Activated T-cell treated with anti-CD3 and anti-CD28 coated beads for 1 hour (primary cell): ENCODE data around the gene KRTAP13-2.

Experiments
- DNase-seq: peaks from one replicate; pipeline ENCODE4 v3.0.0-alpha.2; 2020; ENCODE audit warnings: low read depth

Gene KRTAP13-2

DNA sequence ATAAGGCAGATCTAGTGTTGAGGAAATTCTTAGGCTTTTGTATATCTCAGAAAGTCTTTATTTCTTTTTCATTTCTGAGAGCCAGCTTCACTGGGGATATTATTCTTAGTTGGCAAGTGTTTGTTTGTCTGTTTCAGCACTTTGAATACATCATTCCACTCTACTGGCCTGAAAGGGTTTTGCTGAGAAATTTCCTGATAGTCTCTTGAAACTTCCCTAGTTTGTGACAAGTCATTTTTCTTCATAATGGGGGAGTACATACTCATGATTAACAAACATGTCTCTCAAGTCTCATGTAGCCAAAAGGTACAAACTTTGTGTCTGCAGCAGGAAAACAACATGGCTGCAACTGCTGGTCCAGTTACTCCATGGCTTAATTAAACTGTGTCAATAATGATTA lies 45.7 kb downstream of the KRTAP13-2 start:
- DNase-seq, result no peak
